ENCODE measurements around the gene ANKS6.

The ANKS6 gene

GRCh38 chr9:98708933-98709911 lies 87.1 kb downstream of the ANKS6 start, which contains the start of gene GABBR2:
Gene GABBR2, minus strand, starts transcription at chr9:98708935. Its CDS starts 198 bp downstream, at chr9:98708737.
- no peaks in the 10 kb centered on the region for H3F3A ChIP-seq (ENCODE audit: control insufficient read depth, insufficient read depth)
- 0 out of 2 replicates have a peak, but pooled peaks cover 1% of the 10 kb centered on the region for H3K27me3 ChIP-seq (ENCODE audit: control insufficient read depth, low read length)
- no peaks in the 10 kb centered on the region for H3K4me1 ChIP-seq (ENCODE audit: control insufficient read depth, low read length)
- H3K9me3 ChIP-seq (ENCODE audit: control insufficient read depth, insufficient read depth, low read length), result no peaks in the 10 kb centered on the region
- H3K79me2 ChIP-seq (ENCODE audit: control insufficient read depth, low read length), result no peaks in the 10 kb centered on the region
- no peak within 1 kb of the TSS for H3K4me2 ChIP-seq (ENCODE audit: low read length)
- no peaks in the 10 kb centered on the region for H4K20me1 ChIP-seq (ENCODE audit: control insufficient read depth, insufficient read depth, low read depth, low read length)
- no peaks in the 10 kb centered on the region for H3K36me3 ChIP-seq (ENCODE audit: control insufficient read depth, low read length)
- no peaks in the 10 kb centered on the region for H3K9me2 ChIP-seq (replicated peaks; ENCODE audit: control insufficient read depth, low read length)
- no peak within 1 kb of the TSS for H3K4me3 ChIP-seq (ENCODE audit: low read length)
- TF ChIP-seq CTCF (IDR thresholded peaks at IDR 0.05; ENCODE audit: low read depth, low read length, poor library complexity, severe bottlenecking) (no peak), EZH2phosphoT487 (IDR thresholded peaks at IDR 0.05; ENCODE audit: borderline replicate concordance, low read length) (no peak)
- H3K27ac ChIP-seq (ENCODE audit: low read depth, low read length), result no peak within 1 kb of the TSS

- no peaks in the 10 kb centered on the region for H4K20me1 ChIP-seq (ENCODE audit: control insufficient read depth, insufficient read depth, low read depth, low read length)
- no peak overlapping the region for H3K27ac ChIP-seq (ENCODE audit: low read depth, low read length)
- H3K4me1 ChIP-seq (ENCODE audit: control insufficient read depth, low read length), result no peaks in the 10 kb centered on the region
- no peaks in the 10 kb centered on the region for H3K27me3 ChIP-seq (ENCODE audit: control insufficient read depth, low read length)
- H3K4me2 ChIP-seq (ENCODE audit: low read length), result no peak overlapping the region
- no peak for TF ChIP-seq EZH2phosphoT487 (IDR thresholded peaks at IDR 0.05; ENCODE audit: borderline replicate concordance, low read length)
- no peak for TF ChIP-seq CTCF (IDR thresholded peaks at IDR 0.05; ENCODE audit: low read depth, low read length, poor library complexity, severe bottlenecking)
- H3F3A ChIP-seq (ENCODE audit: control insufficient read depth, insufficient read depth), result no peaks in the 10 kb centered on the region
- H3K36me3 ChIP-seq (ENCODE audit: control insufficient read depth, low read length), result no peaks in the 10 kb centered on the region
- H3K79me2 ChIP-seq (ENCODE audit: control insufficient read depth, low read length), result no peaks in the 10 kb centered on the region
- H3K9me2 ChIP-seq (replicated peaks; ENCODE audit: control insufficient read depth, low read length), result no peaks in the 10 kb centered on the region
- H3K4me3 ChIP-seq (ENCODE audit: low read length), result no peak overlapping the region
- no peaks in the 10 kb centered on the region for H3K9me3 ChIP-seq (ENCODE audit: control insufficient read depth, insufficient read depth, low read length)
Observed at GRCh38 chr9:98708103-98708932, 88.0 kb downstream of the ANKS6 start.

GRCh38 chr9:98707166-98708102 lies 88.9 kb downstream of the ANKS6 start:
- TF ChIP-seq CTCF (IDR thresholded peaks at IDR 0.05; ENCODE audit: low read depth, low read length, poor library complexity, severe bottlenecking) (peak; percentile 25), EZH2phosphoT487 (IDR thresholded peaks at IDR 0.05; ENCODE audit: borderline replicate concordance, low read length) (no peak)
- no peaks in the 10 kb centered on the region for H3K79me2 ChIP-seq (ENCODE audit: control insufficient read depth, low read length)
- H3K27me3 ChIP-seq (ENCODE audit: control insufficient read depth, low read length), result no peaks in the 10 kb centered on the region
- H4K20me1 ChIP-seq (ENCODE audit: control insufficient read depth, insufficient read depth, low read depth, low read length), result no peaks in the 10 kb centered on the region
- no peak overlapping the region for H3K4me2 ChIP-seq (ENCODE audit: low read length)
- H3K27ac ChIP-seq (ENCODE audit: low read depth, low read length), result no peak overlapping the region
- H3K4me3 ChIP-seq (ENCODE audit: low read length), result no peak overlapping the region
- H3K9me3 ChIP-seq (ENCODE audit: control insufficient read depth, insufficient read depth, low read length), result no peaks in the 10 kb centered on the region
- no peaks in the 10 kb centered on the region for H3K36me3 ChIP-seq (ENCODE audit: control insufficient read depth, low read length)
- no peaks in the 10 kb centered on the region for H3K4me1 ChIP-seq (ENCODE audit: control insufficient read depth, low read length)
- H3K9me2 ChIP-seq (replicated peaks; ENCODE audit: control insufficient read depth, low read length), result no peaks in the 10 kb centered on the region
- no peaks in the 10 kb centered on the region for H3F3A ChIP-seq (ENCODE audit: control insufficient read depth, insufficient read depth)
